ENCODE results near the gene FOXP1.

The FOXP1 gene

DNA sequence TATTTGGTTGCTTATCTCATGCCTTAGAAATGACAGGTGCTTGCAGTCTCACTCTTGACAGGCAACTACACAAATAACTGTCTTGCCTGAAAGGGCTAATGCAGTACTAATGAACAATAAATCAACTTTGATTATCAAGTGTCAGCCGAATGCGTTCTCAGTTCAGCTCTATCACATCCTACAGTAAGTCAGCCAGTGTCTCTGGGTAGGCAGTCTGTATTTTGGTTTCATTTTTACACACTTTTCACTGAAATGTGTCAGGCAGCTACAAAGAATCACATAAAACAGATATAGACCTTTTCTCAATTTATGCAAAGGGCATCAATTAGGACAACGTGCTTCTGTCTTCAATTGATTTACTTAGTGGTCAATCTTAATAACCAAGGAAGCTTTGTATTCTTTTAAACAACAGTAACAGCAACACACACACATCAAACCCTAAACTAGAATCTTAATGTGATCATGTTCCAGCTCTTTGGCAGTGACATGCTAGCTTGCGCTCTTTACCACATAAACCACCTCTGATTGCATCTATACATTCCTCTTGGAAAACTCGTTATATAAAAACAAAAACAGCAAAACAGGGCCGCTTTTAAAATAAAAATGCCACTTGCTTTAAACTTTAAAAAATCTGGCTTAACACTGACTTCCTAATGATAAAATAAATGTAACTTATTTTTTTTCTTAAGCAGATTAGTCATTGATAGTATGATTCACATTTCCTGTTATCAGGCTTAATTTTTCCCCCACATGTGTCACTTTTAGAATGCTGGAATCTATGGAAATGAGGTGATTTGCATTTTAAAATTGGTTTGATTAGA lies 520.4 kb downstream of the FOXP1 start:
- FAIRE-seq: no peak

DNA sequence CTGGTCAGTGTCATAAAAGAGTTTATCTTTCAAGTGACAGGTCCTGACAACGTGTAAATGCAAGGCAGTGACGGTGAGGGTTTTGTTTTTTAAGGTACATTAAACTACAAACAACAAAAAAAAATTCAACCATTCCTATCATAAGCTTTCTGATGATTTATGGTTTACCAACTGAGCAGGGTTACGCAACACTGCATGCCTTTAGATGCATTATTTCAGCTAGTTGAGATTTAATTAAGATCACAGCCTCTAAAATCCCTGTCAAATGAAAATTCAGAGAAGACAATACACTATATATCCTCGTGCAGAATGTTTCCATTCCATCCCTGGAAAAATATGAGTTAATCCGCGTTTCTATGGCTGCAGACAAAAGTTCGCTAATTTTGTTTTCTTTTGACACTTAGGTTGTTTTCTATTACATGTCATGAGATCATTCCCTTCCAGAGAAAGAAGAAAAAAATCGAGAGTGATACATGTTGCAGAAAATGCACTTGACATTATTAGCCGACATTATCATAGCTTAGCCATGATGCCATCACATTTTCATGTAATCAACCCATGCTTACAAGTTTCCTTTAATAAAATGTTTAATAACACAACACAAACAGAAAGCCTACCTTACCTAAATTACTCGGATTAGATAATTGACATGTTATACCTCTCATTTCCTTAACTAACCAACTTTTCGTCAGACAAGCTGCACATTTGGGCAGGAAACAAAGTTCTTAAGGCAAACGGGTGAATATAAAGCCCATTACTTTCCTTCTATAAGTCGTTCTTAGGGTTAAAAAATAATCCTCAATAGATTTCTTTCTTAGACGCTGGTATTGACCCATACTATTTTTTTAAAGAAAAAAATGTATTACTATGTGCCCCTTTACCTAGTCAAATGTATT lies 521.2 kb downstream of the FOXP1 start:
- no peak for FAIRE-seq

DNA sequence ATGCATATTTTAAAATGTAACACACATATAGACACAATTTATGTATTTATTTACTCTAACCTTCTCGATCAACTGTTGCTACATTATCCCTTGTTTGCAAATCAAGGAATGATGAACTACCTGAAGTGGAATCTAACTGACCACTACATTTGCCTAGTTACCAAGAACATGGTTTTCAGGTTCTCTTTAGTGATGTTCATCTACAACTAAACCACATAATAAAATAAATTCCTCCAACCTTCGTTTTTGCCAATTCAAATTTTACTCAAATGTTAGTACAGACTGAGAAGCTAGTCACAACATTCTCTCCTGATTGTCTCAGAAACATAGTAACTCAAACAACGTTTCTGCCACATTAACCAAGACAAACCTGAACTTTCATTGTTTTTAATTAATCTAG lies 521.9 kb downstream of the FOXP1 start:
- no peak for FAIRE-seq

DNA sequence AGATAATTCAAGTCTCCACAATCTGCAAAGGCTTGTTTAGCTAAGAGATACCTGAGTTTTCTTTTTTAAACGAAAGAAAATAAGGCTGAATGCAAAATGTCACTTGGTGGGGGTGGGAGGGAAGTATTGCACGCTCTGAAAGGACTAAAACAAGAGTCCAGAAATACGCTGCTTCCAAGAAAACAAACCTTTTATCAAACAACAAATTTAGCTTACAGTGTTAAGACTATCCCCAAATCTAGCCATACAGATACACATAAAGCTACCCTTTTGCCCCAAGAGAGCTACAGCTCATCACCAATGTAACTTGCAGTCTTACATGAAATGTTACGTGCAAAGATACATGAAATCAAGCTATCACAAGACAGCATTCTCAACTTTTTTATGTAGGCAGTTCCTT lies 522.5 kb downstream of the FOXP1 start:
- FAIRE-seq: no peak

DNA sequence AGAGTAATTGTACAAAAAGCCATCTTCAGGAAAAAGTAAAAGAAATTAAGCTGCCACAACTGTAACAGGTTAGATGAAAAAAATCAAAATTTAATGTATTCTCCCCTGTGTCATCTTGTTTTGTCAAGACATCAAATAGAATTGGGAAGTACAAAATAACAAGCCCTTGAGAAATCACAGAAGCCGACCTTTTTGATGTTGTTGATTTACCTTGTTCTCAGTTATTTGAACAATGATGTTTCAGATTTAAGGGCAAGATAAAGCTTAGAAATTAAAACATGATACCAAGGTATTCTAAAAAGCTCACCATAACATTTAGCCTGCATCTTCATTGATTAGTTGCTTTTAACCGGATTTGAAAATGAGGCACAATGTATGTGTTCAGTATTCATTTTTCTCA lies 523.0 kb downstream of the FOXP1 start:
- FAIRE-seq: no peak

DNA sequence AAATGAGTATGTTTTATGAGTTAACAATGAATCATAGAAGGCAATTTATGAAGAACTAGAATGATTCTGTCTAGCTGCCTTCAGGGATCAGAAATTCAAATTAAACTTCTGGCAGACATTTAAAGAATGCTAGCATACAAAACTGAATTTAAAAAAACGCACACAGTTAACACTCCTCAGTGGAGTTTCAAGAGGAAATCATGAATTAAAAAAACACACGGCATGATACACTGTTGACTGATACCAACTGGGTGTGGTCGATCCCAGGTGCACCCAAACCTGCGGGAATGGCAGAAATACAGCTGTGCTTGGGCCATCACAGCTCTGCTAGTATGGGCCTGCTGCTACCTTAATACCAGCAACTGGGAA lies 526.0 kb downstream of the FOXP1 start:
- FAIRE-seq: no peak

DNA sequence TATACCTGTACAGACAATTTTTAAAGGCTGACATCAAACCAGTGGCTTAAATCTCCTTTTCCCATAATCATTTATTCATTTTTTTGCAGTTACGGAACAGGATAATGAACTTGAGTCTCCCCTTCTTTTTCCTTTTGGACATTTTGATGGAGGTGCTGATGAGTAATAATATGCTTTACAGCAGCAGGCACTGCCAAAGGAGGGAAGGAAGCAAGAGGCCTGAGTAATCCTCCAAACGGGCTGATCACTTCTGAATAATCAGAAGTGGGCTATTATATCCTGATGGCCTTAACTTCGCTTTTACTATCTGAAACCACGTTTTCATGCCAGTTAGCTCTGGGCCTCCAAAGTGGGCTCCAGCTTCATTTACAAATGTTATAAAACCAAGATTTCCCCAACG lies 527.2 kb downstream of the FOXP1 start:
- FAIRE-seq: no peak

DNA sequence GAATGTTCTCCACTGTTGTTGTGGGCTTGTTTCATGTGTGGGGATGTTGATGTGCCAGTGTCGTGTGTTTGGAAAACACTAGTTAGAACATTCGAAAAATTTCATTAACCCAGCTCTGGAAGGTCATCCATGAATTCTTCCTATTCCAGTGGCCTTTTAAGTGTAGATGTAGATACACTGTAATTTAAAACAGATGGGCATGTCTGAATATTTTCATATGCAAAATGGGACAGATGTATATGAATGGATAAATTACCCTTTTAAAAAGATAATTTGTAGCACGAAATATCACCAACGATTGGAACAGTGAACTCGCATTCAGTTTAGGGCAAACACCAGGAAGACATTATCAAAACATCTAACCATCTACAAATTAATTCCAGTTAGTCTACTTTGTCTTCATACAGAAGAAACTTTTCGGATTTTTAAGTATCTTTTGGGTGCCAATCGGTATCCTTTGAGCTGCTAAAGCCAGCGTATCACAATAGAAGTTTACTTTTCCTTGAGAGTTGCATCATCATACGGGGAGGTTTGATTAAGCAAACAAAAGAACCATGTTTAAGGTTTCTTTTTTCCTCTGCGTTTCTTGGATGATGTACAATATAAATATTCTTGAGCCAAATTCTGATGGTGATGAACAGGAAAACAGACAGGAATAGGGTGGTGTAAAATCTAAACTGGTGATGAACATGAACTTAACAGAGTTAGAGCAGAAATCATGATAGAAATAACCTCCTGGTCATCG lies 528.1 kb downstream of the FOXP1 start:
- FAIRE-seq: no peak

DNA sequence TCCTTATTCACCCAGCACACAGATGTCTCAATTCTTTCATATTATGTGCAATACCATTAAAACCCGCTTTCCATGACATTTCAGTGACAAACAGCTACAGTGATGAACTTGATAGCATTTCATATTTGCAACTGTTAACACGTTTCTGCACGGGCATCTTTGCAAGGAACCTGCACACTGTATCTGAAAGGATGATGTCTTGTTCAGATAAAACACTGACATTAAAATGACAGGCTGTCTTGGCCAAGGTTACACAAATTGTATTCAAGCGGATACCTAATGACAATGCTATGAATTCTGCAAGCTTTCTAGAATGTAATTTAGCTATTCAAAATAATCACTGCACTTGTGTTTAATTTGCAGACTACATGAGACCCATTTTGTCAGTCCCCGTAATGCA lies 529.2 kb downstream of the FOXP1 start:
- no peak for FAIRE-seq

DNA sequence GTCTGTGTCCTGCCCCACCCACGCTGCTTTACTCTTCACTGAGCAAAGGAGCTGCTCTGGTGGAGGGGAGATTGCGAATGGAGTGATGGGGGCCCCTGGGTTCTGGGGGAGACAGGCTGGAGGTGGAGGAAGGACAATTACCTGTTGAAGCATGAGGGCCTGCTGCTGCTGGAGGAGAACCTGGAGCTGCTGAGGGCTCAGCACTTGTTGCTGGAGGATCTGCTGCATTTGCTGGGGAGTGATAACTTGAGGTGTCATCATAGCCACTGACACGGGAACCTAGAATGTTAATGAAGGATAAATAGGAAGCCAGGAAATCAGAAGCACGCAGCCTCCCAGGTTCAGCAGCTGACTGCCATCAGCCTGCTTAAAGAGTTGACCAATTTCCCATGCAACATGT lies 530.0 kb downstream of the FOXP1 start:
- no peak for FAIRE-seq

DNA sequence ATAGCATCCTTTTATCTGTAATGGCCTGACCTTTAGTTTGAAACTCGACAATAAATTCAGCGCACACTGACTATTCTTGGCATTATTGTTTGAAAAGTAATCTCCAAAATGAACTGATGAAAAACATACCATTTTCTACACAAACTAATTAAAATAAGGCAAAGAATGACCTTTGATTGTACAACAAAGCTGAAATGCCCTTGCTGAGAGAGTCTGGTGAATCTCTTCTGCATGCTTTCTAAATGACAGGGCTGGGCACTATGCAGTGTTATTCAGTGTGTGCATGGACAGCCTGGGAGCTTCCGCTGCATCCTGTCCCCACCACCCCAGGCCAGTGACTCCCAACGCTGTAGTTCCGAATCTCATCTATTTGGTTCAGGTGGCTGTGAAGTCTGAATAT lies 530.8 kb downstream of the FOXP1 start:
- FAIRE-seq: no peak

DNA sequence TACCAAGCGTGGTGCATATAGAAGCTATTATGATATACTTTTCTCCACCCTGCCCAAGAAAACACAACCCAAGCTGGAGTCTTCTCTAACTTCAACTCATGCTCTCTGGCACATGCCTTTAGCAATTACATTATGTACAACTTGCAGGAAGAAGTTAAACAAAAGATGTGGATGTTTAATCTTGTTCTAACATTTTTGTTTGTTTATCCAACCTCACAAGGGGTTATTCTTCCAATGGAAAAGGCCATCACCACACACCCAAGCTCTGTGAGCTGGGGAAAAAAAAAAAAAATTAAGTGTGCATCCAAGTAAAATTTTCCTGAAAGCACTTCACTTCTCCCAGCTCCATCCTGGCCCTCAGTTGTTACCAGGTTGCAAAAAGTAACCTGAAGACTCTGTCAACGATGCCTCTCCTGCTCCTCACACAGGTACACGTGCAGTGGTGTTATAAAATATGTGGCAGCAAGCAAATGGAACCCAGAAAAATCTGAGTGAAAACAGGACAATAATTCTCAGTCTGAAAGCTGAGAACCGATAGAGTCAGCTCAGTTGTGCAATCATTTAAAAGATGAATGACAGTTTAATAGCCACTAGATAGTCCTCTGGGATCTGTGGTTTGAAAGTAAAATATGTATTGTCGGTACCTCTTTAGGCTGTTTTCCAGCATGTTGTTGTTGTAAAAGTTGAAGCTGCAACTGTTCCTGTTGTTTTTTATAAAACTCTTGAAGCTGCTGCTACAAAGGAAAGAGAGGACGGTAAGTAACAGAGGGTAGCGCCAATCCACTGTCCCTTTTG lies 531.4 kb downstream of the FOXP1 start:
- FAIRE-seq: no peak

DNA sequence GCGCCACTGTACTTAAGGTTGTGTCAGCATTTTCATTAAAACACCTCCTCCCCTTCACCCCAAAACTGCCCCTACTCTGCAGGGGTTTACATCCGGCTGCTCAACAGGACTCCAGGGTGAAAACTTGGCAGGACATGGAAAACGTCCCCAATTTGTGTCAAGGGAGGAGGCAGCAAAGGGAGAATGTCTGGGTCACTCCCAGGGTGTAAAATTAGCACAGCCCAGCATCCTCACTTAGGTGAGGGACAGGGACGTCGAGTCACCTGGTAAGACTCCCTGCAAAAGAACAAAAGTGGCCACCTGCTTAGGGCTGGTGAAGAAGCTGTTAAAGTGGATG lies 532.3 kb downstream of the FOXP1 start:
- FAIRE-seq: no peak

DNA sequence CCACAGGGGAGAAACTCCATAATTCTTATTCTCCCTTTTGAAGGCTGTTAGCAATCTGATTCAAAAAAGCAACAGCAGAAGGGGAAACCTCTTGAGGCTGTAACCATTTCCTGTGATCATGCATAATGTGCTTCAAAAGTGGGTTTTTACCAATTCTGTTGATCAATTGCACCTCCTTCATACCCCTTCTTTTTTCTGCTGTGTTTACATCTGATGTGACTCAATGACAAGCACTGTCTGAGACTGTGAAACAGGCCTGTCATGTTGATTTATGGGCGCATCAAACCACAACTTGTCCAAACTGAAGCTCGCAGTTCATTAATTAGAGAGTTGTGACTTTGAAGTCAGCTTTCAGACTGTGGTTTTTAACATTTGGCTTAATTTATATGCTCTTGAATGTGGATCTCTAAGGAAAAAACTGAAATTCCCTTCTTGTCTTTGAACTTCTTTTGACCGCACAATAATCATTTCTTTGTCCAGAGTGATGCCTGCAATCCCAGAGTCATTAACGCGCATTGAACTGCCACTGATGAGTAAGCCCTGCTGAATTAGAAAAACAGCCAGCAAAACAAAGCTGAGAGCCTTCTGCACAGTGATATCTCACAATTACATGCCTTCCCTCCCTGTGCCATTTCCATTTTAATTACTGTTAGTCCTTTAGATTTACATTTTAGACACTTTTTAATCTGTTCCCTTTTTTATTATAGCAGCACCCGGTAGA lies 532.8 kb downstream of the FOXP1 start:
- no peak for FAIRE-seq

DNA sequence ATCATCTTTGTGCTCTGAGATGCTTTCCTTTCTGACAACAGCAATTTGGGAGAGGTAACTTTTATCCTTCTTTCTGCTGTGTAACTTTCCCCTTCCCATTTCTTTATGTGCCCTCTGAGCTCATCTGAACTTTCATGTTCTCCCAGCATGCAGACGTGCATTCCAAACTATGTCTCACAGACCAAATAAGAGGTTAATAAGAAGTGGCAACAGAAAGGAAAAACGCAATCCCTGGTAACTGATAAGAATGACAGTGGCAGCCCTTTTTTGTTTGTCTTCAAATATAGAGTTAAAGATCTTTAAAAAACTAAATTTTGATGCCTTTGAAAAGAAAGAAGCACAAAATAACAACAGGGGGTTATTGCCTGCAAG lies 533.4 kb downstream of the FOXP1 start:
- FAIRE-seq: no peak

DNA sequence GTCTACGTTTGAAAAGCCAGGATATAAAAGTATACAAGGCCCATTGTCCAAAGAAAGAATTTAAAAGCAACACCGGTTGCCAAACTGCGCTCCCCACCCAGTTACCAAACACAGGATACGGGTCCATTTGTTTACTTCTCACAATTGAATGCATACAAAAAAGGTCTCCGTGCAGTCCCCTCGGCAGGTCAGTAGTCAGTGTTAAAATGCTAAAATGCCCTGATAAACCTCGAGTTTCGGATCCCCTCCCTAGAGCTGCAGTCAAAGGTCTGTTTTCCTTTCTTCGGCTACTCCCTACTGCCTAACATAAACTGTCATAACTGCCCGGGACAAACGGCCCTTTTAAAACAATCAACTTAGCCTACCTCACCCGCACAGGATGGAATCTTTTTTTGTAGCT lies 534.6 kb downstream of the FOXP1 start:
- no peak for FAIRE-seq

DNA sequence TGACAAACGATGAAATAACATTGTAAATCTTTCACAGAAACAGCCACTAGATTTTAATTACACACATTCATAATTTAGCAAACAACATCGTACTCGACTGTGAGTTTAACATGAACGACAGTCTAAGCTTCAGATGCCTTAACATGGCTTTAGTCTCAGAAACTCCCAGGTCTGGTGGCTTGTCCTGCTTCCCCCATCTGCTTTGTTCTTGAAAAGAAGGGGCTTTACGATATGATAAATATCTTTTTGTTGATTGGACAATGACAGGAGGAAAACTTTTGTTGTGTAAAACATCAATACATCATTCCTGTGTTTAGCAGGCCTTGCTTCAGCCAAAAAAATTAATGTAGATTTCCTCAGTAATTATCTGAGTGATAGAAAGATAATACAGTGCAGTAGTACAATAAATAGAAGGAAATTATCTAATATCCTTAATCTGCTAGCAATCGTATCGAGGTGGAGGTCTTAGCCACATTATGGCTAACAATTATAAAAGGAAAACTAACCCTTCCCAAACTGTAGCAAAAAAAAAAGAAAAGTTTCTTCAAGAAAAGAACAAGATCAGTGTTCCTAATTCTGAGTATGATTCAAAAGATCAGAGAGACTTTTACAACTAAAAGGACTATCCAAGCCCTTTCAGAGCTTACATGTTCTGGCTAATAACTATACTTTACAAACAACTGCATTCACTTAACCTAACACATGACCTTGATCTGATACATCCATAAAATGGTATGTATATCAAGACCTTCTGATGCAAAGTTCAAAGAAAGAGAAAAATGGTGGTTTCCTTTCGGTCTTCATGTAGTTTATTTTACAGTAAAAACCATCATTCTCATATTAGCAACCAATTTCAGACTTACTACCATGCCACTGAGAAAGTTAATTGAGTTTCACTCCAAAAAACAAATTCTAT lies 535.7 kb downstream of the FOXP1 start:
- FAIRE-seq: no peak

DNA sequence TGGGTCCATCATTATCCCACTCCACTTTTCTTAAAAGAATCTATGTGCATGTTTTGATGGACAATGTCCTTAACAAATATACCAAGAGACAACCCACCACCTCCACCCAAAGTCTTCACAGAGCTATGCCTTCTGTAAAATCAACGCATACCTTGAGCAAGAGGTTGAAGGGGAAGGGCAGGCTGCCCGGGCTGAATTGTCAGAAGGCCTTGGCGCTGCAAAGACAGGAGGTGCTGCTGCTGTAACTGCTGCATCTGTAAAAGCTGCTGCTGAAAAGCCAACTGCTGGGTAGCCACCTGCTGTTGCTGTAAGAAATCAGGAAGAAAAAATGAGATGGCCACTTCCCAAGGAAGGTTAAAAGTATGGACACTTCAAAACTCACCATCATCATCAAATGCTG lies 536.7 kb downstream of the FOXP1 start:
- FAIRE-seq: no peak

DNA sequence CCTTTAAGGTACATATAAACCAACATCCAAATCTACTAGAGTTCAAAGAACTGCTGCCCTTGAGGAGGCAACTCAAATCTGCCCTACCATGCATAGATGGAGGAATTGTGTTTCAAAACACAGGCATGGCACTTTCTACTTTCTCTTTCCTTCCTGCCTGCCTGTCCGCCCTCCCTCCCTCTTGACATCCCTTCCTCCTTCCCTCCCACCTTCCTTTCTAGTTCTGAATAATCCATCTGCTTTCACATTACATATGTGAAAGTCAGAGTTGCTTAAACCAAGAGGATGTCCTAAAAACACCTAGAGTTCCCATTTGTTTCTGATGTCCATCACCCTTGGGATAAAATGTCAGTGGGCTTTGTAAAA lies 537.6 kb downstream of the FOXP1 start:
- no peak for FAIRE-seq

DNA sequence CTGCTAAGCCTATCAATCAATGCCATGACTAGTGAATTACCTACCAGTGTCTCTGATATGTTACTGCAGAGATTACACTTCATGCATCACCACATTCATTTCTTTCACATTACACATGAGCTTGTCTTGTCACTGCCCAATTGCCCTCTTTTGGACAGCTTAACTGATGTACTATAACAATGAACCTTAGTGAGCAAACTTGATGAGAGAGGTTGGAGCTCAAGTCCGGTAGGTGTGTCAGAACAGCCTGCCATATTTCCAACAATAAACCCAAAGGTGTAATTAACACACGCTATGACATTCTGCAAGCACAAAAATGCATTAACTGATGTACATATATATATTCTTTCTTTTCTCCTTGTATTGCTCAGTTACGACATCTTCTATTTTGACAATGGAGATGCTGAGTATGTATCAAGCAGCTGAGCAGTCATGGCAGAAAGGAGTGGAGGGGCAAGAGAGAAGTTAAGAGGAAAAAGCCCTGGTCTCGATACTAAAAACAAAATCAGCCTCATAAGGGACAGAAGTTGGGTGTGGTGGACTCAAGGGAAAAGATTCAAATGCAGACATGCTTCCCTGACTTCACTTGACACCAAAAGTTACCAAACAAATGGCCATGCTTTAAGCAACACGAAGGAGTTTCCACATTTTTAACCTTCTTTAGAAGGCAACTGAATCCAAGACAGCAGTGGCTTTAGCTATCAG lies 538.2 kb downstream of the FOXP1 start:
- no peak for FAIRE-seq

DNA sequence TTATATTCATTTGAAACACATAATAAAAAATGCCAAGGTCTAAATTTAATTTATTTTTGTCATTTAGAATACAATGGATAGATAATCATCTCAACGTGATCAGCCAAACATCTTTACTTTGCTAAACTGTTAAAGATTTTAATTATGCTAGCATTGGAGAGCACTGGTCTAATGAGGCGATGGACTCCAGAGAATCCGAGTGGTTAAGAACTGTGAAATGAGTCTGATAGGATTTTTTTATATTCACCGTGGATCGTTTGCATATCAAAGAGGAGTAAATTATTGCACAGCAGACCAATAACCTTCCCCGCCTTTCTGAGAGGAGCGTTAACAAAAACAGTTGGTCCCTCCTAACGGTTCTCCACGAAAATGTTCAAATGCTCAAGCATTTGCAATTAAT lies 540.8 kb downstream of the FOXP1 start:
- FAIRE-seq: no peak
